ENCODE measurements around the gene ASNS.
"Not testable (repeated sequence)": the region's sequence is repeated elsewhere in the genome, so short reads cannot be mapped to it uniquely, and the experiment has no call there.

ASNS gene, protein sequence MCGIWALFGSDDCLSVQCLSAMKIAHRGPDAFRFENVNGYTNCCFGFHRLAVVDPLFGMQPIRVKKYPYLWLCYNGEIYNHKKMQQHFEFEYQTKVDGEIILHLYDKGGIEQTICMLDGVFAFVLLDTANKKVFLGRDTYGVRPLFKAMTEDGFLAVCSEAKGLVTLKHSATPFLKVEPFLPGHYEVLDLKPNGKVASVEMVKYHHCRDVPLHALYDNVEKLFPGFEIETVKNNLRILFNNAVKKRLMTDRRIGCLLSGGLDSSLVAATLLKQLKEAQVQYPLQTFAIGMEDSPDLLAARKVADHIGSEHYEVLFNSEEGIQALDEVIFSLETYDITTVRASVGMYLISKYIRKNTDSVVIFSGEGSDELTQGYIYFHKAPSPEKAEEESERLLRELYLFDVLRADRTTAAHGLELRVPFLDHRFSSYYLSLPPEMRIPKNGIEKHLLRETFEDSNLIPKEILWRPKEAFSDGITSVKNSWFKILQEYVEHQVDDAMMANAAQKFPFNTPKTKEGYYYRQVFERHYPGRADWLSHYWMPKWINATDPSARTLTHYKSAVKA

GRCh38 chr7:97872025-97872669, at the start of gene ASNS:
TSS of gene ASNS (minus strand) at chr7:97872408. CDS start at chr7:97869156, 3,252 bp downstream.
- peak; percentile 57 for DNase-seq

GRCh38 chr7:97921254-97921653, 49.0 kb upstream of the ASNS start:
- not testable (repeated sequence) for DNase-seq

DNA sequence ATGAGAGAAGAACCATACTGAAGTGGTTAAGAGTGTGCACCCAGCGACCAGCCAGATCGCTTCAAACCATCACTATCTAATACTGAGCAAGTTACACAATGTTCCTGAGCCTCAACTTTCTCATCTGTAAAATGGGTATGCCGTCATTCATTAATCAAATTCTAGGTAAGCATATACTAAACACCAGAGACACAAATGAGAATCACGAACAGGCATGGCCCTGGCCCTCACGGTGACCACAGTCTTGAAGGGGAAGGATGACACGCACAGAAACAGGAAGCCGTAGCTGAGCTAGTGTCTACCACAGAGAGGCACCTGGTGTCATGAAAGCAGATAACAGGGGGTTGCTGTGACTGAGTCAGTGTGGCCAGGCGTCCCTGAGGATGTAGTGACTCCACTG, 43.1 kb upstream of the ASNS start:
- not testable (repeated sequence) for DNase-seq

DNA sequence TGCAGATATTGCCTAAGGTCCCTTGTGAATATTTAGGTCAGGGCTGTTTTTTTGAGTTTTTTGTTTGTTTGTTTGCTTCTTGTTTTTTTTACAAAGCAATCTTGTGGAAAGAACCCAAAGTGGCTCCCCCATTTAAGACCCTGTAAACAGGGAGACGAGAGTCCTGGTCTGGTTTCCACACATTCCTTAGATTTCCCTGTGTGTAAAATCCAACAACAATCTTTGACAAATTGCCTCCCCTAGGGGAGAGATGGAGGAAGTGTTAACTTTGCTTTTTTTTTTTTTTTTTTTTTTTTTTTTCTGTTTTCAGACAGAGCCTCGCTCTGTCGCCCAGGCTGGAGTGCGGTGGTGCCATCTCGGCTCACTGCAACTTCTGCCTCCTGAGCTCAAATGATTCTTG, 40.1 kb upstream of the ASNS start:
- not testable (repeated sequence) for DNase-seq

DNA sequence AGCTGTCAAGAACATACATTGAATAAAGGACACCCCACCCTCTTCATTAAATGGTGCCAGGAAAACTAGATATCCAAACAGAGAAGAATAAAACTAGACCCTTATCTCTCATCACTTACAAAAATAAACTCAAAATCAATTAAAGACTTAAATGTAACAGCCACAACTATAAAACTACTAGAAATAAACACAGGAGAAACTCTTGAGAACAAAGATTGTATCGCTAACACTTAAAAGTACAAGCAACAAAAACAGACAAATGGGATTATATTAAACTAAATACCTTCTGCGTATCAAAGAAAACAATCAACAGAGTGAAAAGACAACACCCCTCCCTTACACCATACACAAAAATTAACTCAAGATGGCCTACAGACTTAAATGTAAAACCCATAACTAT, 24.7 kb upstream of the ASNS start:
- not testable (repeated sequence) for DNase-seq

DNA sequence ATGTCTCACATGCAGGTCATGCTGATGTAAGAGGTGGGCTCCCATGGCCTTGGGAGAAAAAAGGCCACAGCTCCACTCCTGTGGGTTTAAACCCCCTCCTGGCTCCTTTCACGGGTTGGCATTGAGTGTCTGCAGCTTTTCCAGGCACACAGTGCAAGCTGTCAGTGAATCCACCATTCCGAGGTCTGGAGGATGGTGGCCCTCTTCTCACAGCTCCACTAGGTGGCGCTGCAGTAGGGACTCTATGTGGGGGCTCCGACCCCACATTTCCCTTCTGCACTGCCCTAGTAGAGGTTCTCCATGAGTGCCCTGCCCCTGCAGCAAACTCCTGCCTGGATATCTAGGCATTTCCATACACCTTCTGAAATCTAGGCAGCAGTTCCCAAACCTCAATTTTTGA, 19.5 kb upstream of the ASNS start:
- DNase-seq, result not testable (repeated sequence)

DNA sequence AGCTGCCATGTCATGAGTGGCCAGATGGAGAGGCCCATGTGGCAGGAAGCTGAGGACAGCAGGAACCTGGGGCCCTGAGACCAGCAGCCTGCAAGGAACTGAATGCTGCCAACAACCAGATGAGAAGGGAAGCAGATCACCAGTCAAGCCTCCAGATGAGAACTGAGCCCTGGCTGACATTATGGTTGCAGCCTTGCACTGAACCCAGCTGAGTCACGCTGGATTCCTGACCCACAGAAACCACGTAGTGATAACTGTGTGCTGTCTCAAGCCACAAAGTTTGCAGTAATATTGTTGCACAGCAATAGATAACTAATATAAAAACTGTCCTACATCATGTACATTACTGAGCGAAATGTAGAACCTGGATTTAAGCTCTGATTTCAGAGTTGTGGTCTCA, 7.3 kb upstream of the ASNS start:
- DNase-seq, result not testable (repeated sequence)

GRCh38 chr7:97874894-97875293, 2.7 kb upstream of the ASNS start:
- DNase-seq, result not testable (repeated sequence)

GRCh38 chr7:97873606-97874005, 1.4 kb upstream of the ASNS start:
- DNase-seq, result no peak

DNA sequence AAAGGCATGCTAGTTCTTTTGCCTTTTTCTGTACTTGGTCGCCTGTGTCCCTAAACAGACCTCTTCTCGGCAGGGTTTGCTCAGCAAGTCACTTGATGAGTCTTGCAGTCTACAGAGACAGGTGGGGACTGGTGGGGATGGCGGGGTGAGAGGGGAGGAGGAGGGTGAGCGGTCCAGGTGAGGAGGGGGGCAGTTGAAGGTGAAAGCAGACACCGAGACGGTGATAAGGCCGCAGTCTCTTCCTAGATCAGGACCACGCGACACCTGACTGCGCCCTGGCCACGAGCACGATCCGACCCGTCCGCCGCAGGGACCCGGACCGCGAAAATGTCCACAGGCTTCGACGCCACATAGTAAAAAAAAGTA, 566 bp downstream of the ASNS start:
- no peak for DNase-seq

DNA sequence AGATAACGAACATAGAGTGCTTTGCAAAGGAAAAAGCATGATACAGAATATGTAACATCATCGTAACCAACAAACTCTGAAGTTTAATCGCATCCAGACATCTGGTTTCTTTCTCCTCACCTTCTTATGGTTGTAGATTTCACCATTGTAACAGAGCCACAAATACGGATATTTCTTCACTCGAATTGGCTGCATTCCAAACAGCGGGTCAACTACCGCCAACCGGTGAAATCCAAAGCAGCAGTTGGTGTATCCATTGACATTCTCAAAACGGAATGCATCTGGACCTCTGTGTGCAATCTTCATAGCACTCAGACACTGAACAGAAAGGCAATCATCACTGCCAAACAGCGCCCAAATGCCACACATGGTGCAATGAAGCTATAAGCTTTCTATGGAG, 3.4 kb downstream of the ASNS start:
- no peak for DNase-seq

DNA sequence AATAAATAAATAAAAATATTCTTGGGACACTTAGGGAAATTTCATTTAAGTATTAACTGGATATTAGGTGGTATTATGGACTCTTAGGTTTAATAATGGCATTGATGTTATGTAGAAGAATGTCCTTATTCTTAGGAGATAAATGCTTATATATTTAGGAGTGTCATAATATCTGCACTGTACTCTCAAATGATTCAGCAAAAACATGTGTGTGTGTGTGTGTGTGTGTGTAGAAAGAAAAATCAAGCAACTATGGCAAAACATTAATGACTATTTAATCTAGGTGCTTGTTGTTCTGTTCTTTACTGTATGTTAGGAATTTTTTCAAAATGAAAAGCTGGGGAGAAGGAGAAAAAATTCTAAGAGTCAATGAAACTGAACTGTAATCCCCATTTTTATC, 3.9 kb downstream of the ASNS start:
- no peak for DNase-seq

DNA sequence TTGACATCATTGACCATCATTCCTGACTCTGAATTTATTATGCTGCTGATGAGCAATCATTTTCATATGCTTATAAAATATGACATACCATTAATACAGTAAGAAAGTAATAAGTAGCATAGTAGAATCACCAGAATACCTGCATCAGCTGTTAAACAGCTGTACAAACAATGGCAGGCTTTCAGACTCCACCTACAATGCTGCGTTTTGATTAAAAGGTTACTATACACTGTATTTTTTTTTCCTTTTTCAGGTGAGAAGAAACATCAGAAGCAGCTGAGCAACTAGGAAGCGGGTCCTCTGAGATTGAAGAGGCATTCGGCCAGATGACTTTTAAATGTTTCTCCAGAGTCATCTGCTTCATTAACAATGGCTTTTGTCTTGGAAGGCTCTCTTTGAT, 7.1 kb downstream of the ASNS start:
- DNase-seq, result no peak

- DNase-seq, result no peak
Observed at GRCh38 chr7:97859606-97860204, 12.5 kb downstream of the ASNS start.

- DNase-seq, result no peak
Observed at GRCh38 chr7:97858221-97858620, 14.0 kb downstream of the ASNS start.

GRCh38 chr7:97857544-97857943, 14.7 kb downstream of the ASNS start:
- no peak for DNase-seq

DNA sequence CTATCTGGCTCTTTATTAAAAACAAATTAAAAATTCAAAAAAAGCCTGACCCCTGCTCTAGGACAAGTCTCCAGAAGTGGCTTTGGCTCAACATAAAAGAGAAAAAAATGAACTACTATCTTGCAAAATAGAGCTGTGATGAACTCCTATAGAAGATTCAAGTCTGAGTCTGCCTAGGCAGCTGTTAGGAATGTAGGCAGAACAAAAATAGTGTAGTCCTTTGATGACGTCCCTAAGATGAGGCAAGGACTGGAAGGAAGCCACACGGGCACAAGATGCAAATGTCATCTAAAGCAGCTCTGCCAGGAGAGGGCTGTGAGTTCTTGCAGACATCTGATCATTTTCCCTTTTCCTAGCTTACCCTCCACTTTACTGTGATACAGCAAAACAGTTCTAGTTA, 20.5 kb downstream of the ASNS start:
- no peak for DNase-seq

DNA sequence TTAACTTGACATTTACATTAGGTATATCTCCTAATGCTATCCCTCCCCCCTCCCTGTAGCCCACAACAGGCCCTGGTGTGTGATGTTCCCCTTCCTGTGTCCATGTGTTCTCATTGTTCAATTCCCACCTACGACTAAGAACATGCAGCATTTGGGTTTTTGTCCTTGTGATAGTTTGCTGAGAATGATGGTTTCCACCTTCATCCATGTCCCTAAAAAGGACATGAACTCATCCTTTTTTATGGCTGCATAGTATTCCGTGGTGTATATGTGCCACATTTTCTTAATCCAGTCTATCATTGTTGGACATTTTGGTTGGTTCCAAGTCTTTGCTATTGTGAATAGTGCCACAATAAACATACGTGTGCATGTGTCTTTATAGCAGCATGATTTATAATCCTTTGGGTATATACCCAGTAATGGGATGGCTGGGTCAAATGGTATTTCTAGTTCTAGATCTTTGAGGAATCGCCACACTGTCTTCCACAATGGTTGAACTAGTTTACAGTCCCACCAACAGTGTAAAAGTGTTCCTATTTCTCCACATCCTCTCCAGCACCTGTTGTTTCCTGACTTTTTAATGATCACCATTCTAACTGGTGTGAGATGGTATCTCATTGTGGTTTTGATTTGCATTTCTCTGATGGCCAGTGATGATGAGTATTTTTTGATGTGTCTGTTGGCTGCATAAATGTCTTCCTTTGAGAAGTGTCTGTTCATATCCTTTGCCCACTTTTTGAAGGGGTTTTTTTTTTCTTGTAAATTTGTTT, 21.8 kb downstream of the ASNS start:
- DNase-seq, result not testable (repeated sequence)

DNA sequence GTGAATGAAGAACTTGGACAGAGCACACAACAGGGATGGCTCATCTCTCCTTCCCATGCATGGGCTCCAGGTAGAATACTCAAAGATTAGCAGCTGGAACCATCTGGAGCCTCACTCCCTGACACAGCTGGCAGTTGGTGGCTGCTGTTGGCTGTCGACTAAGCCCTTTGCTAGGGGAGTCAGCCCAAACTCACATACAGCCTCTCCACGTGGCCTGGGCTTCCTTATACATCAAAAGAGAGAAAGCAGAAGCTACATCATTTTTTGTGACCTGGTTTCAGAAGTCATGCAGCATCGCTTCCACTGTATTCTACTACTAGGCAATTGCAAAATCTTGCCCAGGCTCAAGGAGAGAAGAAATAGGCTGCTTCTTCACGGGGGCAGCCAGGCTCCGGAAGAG, 24.4 kb downstream of the ASNS start:
- no peak for DNase-seq

GRCh38 chr7:97846945-97847344, 25.3 kb downstream of the ASNS start:
- DNase-seq, result no peak

- DNase-seq, result no peak
Observed at GRCh38 chr7:97845622-97846203, 26.5 kb downstream of the ASNS start.

GRCh38 chr7:97844036-97844435, 28.2 kb downstream of the ASNS start:
- DNase-seq, result no peak

All from GOT3 (cell line).